ENCODE measurements around the gene TBC1D10B. TPM values are rescaled to one million over a fixed set of nuclear protein-coding genes. Genes with fewer than 3 reads are reported as not detected.

TBC1D10B gene
- total RNA-seq, 6 donors from 2014 or later = 31.1 to 71.2 (median 40.3) TPM

- peak overlapping the region in 1 of 4 donors; percentile 17 for H3K27ac ChIP-seq
- peaks cover 13 to 19% (median 17%) of the 10 kb centered on the region in 4 donors for H3K4me1 ChIP-seq
- WGBS, 2 donors = 95 to 96% methylated on average over 4 of the region's 4 CpGs
- no peak for ATAC-seq (ENCODE audit: low FRiP score in 2 of 2)
- DNase-seq = no peak
- H3K4me3 ChIP-seq = no peak overlapping the region
- no peaks in the 10 kb centered on the region for H3K27me3 ChIP-seq
- no peaks in the 10 kb centered on the region for H3K36me3 ChIP-seq
- no peaks in the 10 kb centered on the region for H3K9me3 ChIP-seq
- TF ChIP-seq POLR2AphosphoS5 (IDR thresholded peaks at IDR 0.05) = no peak
- TF ChIP-seq CTCF (IDR thresholded peaks at IDR 0.05) = no peak
- TF ChIP-seq POLR2A (IDR thresholded peaks at IDR 0.05) = no peak
- no peak for TF ChIP-seq EP300 (IDR thresholded peaks at IDR 0.05)
Observed at GRCh38 chr16:30380072-30380802, 9.9 kb upstream of the TBC1D10B start.

DNA sequence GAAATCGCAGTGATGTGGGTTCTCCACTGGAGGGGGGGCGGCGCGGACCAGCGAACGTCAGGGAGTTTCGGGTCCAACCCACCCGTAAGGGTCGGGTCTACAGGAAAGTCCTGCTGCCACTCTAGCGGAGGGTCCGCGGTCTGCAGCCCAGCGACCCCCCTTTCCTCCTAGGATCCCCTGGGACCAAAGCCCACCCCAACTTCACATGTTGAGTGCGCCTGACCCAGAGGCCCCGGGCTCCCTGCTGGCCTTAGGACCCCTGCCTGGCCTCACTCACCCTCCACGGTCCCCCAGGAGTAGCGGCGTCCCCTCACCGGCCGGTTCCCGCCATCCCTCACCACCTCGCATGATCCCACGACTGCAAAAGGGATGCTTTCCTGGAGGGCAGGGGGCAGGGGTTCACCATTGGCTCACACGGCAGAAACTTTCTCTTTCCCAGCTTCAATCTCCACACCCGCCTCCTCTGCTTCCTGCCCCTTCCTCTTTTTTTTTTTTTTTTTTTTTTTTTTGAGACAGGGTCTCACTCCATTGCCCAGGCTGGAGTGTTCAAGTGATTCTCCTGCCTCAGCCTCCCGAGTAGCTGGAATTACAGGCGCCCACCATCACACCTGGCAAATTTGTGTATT, 9.0 kb upstream of the TBC1D10B start:
- H3K4me1 ChIP-seq = peaks cover 13 to 19% (median 17%) of the 10 kb centered on the region in 4 donors
- peak overlapping the region; percentile 97 to 100 (median 100) for H3K27ac ChIP-seq
- no peaks in the 10 kb centered on the region for H3K27me3 ChIP-seq
- no peak for TF ChIP-seq EP300 (IDR thresholded peaks at IDR 0.05)
- TF ChIP-seq POLR2AphosphoS5 (IDR thresholded peaks at IDR 0.05) = no peak
- TF ChIP-seq CTCF (IDR thresholded peaks at IDR 0.05) = peak in 2 of 6 experiments; percentile 18 to 28
- TF ChIP-seq POLR2A (IDR thresholded peaks at IDR 0.05) = no peak
- ATAC-seq (ENCODE audit: low FRiP score in 2 of 2) (no peak), DNase-seq (no peak)
- H3K4me3 ChIP-seq = peak overlapping the region; percentile 40 to 74 (median 73)
- no peaks in the 10 kb centered on the region for H3K9me3 ChIP-seq
- 40 to 41% methylated on average over 21 of the region's 27 CpGs for WGBS, 2 donors
- no peaks in the 10 kb centered on the region for H3K36me3 ChIP-seq

- Histone ChIP-seq H3K4me3 (peak overlapping the region; percentile 40 to 74 (median 73)), H3K27me3 (no peaks in the 10 kb centered on the region), H3K27ac (peak overlapping the region; percentile 97 to 100 (median 100)), H3K36me3 (no peaks in the 10 kb centered on the region), H3K4me1 (peaks cover 13 to 19% (median 17%) of the 10 kb centered on the region in 4 donors), H3K9me3 (no peaks in the 10 kb centered on the region)
- 1% methylated on average over 22 to 54 of the region's 67 CpGs for WGBS, 2 donors
- TF ChIP-seq EP300 (IDR thresholded peaks at IDR 0.05) (no peak), POLR2A (IDR thresholded peaks at IDR 0.05) (peak in 2 of 4 donors; percentile 54 to 68), POLR2AphosphoS5 (IDR thresholded peaks at IDR 0.05) (peak; percentile 49 to 66), CTCF (IDR thresholded peaks at IDR 0.05) (peak in 3 of 6 experiments; percentile 9 to 45 (median 18))
- ATAC-seq (ENCODE audit: low FRiP score in 2 of 2) (peak; percentile 99), DNase-seq (peak; percentile 100)
Observed at GRCh38 chr16:30378236-30379157, 8.2 kb upstream of the TBC1D10B start.

DNA sequence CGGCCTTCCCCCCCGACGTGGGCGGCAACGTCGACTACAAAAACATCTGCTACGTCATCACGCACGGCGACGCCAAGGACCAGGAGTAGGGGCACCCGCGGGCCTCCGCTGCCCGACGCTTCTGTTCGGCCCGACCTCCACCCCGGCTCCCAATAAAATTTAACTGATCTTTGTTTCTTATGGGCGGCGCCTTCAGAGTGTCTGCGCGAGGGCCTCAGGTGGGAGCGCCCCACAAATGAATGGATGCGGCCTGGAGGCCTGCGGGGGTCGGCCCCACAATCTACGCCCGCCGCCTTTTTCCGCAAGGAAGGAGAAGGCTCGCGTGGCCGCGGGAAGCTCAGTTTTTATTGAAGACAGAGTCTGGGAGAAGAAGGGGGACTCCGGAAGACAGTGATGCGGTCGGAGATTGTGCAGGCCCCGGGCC, 7.5 kb upstream of the TBC1D10B start:
- ATAC-seq (ENCODE audit: low FRiP score in 2 of 2) (peak; percentile 90), DNase-seq (peak; percentile 94 to 95)
- peak overlapping the region; percentile 97 to 100 (median 100) for H3K27ac ChIP-seq
- H3K27me3 ChIP-seq = no peaks in the 10 kb centered on the region
- H3K4me1 ChIP-seq = peaks cover 13 to 19% (median 17%) of the 10 kb centered on the region in 4 donors
- WGBS, 2 donors = 0 to 1% methylated on average over 13 to 39 of the region's 39 CpGs
- TF ChIP-seq POLR2A (IDR thresholded peaks at IDR 0.05) (peak; percentile 56 to 84 (median 80)), POLR2AphosphoS5 (IDR thresholded peaks at IDR 0.05) (peak; percentile 79 to 93), EP300 (IDR thresholded peaks at IDR 0.05) (no peak)
- no peaks in the 10 kb centered on the region for H3K9me3 ChIP-seq
- peak overlapping the region; percentile 45 to 74 (median 73) for H3K4me3 ChIP-seq
- no peaks in the 10 kb centered on the region for H3K36me3 ChIP-seq
